ENCODE data around the gene TUBB2A. TPM values are rescaled to one million over a fixed set of nuclear protein-coding genes. Genes with fewer than 3 reads are reported as not detected.

The TUBB2A gene
- total and polyA plus RNA-seq, 2 of the 13 experiments (the other 11 are each of a cell fraction or from before 2014, with no cell fraction given) = 35.3 to 106 TPM

- TF ChIP-seq PAXIP1 (CRISPR knock-in tag; conservative IDR thresholded peaks at IDR 0.05) (peak; percentile 44; the same call in 1 of the 2 replicates), DMAP1 (CRISPR knock-in tag; IDR thresholded peaks at IDR 0.05) (no peak), NFATC3 (CRISPR knock-in tag; IDR thresholded peaks at IDR 0.05) (no peak), KDM3A (CRISPR knock-in tag; IDR thresholded peaks at IDR 0.05; ENCODE audit: low read depth) (no peak), KDM6A (CRISPR knock-in tag; IDR thresholded peaks at IDR 0.05; ENCODE audit: low read depth) (0 out of 2 replicates have a peak, but pooled peaks have one; percentile 20), KLF12 (CRISPR knock-in tag; IDR thresholded peaks at IDR 0.05; ENCODE audit: borderline replicate concordance) (no peak), MAFG (CRISPR knock-in tag; IDR thresholded peaks at IDR 0.05) (no peak), THRA (CRISPR knock-in tag; IDR thresholded peaks at IDR 0.05; ENCODE audit: borderline replicate concordance) (peak; percentile 63; the same call in 1 of the 2 replicates), ZNF724P (CRISPR knock-in tag; IDR thresholded peaks at IDR 0.05; ENCODE audit: borderline replicate concordance) (no peak), SMARCE1 (IDR thresholded peaks at IDR 0.05; ENCODE audit: borderline replicate concordance) (no peak), THAP8 (CRISPR knock-in tag; IDR thresholded peaks at IDR 0.05; ENCODE audit: borderline replicate concordance) (no peak), ZNF720 (CRISPR knock-in tag; IDR thresholded peaks at IDR 0.05) (no peak), NFE2L1 (CRISPR knock-in tag; IDR thresholded peaks at IDR 0.05; ENCODE audit: borderline replicate concordance) (no peak), GMEB2 (CRISPR knock-in tag; IDR thresholded peaks at IDR 0.05; ENCODE audit: low read depth) (no peak), ZNF432 (CRISPR knock-in tag; IDR thresholded peaks at IDR 0.05; ENCODE audit: borderline replicate concordance) (no peak), TRIM22 (IDR thresholded peaks at IDR 0.05) (no peak)
- TF ChIP-seq, protein P1, sequence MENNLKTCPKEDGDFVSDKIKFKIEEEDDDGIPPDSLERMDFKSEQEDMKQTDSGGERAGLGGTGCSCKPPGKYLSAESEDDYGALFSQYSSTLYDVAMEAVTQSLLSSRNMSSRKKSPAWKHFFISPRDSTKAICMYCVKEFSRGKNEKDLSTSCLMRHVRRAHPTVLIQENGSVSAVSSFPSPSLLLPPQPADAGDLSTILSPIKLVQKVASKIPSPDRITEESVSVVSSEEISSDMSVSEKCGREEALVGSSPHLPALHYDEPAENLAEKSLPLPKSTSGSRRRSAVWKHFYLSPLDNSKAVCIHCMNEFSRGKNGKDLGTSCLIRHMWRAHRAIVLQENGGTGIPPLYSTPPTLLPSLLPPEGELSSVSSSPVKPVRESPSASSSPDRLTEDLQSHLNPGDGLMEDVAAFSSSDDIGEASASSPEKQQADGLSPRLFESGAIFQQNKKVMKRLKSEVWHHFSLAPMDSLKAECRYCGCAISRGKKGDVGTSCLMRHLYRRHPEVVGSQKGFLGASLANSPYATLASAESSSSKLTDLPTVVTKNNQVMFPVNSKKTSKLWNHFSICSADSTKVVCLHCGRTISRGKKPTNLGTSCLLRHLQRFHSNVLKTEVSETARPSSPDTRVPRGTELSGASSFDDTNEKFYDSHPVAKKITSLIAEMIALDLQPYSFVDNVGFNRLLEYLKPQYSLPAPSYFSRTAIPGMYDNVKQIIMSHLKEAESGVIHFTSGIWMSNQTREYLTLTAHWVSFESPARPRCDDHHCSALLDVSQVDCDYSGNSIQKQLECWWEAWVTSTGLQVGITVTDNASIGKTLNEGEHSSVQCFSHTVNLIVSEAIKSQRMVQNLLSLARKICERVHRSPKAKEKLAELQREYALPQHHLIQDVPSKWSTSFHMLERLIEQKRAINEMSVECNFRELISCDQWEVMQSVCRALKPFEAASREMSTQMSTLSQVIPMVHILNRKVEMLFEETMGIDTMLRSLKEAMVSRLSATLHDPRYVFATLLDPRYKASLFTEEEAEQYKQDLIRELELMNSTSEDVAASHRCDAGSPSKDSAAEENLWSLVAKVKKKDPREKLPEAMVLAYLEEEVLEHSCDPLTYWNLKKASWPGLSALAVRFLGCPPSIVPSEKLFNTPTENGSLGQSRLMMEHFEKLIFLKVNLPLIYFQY (CRISPR knock-in tag; IDR thresholded peaks at IDR 0.05; ENCODE audit: borderline replicate concordance) = no peak
These were observed 38.2 kb downstream of the TUBB2A start (continued) for GRCh38 chr6:3119040-3119723.

Measured in HepG2 (cell line).